Measurements from ENCODE around the gene HEBP1.
A peak's percentile ranks its signal among the peaks of the same experiment; 100 is the strongest.

Gene HEBP1

DNA sequence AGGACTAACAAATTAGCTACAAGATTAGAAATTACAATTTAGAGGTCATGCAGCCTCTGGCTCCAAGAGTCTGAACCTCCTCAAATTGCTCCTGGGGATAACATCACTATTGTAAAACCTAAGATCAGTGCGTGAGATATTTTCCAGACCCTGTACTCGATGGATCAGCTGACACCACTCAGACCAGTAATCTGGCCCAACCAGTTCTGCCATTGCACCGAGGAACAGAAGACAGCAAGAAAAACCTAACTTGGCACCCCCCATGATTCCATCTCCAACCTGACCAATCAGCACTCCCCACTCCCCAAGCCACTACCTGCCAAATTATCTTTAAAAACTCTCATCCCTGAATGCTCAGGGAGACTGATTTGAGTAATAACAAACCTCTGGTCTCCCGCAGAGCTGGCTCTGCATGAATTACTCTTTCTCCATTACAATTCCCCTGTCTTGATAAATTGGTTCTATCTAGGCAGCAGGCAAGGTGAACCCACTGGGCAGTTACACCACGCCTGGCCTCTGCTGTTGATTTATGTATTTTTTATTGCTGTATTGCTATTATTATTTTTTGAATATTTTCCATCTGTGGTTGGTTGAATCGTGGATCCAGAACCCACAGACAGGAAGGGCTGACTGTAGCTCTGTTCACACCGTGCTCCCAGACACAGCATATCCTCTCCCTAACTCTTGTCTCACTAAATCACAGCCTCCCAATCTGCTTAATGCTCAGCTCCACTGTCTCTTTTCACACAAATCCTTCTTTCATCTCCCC, 9.2 kb downstream of the HEBP1 start:
- DNase-seq (ENCODE audit: low read depth) = no peak

DNA sequence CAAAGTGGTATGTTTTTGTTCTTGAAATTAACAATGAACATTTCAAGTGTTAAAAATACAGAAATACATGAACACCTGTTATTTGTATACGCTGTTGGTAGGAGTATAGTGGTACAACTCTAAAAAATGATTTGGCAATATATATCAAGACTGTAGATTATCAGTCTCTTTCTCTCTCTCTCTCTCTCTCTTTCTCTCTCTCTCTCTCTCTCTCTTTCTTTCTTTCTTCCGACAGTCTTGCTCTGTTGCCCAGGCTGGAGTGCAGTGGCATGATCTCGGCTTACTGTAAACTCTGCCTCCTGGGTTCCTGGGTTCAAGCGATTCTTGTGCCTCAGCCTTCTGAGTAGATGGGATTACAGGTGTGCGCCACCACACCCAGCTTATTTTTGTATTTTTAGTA, 12.6 kb downstream of the HEBP1 start:
- DNase-seq (ENCODE audit: low read depth) = no peak

DNA sequence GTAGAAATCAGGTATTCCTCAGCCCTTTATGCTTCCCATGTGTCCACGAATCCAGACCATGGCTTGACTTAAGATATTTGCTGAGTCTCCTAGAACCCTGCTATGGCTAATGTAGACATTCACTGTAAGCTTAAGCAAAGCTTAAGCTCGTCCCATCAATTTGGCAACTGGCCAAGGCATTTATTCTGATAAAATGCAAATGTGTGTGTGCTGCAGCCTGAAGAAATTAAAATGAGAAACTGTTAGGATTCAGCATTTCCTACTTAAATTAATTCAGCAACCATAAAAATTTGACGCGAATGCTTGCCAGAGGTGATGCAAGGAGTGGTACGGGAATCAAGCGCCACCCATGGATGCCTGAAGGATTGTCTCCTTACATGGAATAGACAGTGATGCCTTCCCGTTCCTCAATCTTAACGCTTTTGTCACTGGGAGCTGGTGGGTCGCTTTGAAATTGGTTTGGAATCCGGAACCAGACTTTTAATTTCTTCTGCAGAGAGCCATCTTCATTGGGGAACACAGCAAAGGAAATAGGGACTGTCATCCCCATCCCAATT, 13.2 kb downstream of the HEBP1 start:
- DNase-seq (ENCODE audit: low read depth) = no peak

DNA sequence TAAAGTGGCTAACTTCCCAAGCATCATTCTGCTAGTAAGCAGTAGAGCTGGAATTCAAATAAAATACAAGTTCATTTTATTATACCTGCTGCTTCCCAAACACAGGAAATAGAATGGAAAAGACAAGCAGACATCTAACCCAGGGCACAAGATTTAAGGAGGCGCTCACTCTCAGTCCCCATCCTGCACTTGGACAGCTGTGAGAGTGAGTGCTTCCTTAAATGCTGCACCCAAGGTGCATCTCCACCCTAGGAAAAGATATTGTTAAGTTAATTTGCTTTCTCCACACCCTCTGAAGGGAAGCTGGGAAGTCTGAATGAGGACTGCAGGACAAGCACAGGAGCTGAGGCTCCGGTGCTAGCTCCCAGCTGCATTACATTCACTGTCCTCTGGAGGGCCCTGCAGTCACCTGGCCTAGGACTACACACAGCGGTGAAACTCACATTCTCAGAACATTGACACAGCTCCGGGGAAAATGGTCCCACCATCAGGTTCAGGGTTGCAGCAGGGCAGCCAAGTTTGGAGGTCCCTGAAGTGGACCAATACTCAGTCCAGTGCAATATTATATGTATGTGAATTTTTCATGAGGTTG, 14.2 kb downstream of the HEBP1 start:
- DNase-seq (ENCODE audit: low read depth) = peak; percentile 63

DNA sequence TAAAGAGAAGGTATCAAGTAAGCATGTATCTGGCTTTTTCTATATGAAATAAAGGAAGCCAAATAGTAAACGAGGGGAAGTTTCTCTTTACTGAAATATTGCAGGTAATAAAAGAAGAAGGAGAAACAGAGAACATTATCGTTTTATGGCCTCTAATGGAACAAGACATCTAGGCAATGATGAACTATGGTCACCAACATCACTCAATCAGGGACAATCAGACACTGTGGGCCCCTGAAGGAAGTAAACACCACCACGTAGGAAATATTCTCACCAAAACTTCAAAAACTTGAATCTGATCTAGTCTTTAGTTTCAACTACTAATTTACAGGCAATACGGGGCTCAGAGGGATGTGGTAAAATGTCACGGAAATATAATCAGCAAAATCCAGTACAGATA, 15.9 kb downstream of the HEBP1 start:
- DNase-seq (ENCODE audit: low read depth) = no peak

DNA sequence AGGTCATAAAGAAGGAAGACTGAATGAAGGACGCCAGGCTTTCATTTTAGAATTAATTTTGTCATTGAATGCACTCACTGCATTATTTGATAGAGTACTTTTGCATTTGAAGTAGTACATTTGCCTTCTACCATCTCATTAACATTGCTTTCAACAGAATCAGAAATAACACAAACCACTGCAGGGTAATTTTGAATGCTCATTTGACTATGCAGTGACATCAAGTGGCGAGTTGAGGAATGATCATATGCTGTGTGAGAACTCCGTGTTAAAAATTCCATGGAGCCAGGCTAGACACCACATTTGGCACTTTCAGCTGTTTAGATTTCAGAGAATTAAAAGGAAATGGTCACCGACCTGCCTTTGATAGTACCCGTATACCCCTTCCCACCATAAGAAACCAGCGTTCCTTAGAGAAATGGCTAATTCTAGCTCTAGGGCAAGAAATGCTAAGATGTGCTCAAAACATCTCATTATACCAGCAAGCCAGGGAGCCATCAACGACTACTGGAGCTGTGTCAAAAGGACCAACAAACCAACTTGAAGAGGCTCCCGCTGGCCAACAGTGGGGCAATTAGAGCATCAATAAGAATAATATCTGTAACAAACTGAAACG, 16.5 kb downstream of the HEBP1 start:
- peak; percentile 72 for DNase-seq (ENCODE audit: low read depth)

DNA sequence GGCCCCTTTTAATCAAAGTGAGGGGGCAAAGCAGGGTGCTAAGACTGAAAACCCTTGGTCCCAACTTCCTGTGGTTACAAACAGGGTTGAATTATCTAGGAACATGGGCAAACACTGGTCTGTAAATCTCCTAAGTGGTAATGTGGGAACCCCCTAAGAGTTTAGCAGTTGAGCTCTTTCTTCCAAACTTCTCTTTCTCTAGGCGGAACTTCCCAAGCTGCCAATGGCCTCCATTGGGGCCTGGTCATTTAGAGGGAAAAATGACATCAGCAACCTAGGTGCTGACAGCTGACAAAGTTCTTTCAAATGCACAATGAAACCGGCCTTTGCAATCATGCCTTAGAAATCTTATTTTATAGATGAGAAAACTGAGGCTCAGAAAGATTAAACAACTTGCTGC, 17.7 kb downstream of the HEBP1 start:
- no peak for DNase-seq (ENCODE audit: low read depth)

DNA sequence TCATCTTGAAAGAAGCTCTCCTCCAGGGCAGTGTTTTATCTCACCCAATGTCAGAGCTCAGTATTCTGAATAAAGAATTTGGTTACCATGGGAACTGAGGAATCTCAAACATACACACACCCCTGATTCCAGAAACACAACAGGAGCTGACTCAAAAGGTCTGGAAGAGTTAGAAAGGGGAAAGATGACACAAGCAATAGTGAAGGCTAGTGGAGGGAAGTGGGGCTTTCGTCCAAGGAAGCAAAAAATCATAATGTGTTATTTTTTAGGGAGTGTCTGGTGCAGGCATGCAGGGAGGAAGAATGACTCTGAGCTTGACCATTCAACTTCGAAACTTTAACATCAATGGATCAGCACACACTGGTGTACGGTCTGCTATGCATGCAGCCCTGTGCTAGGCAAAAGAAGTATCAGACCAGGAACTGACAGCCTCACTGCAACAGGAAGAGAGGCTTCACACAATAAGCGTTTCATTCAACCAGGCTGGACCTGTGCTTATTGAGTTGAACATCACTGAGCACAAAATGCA, 20.3 kb downstream of the HEBP1 start:
- DNase-seq (ENCODE audit: low read depth) = peak; percentile 96

DNA sequence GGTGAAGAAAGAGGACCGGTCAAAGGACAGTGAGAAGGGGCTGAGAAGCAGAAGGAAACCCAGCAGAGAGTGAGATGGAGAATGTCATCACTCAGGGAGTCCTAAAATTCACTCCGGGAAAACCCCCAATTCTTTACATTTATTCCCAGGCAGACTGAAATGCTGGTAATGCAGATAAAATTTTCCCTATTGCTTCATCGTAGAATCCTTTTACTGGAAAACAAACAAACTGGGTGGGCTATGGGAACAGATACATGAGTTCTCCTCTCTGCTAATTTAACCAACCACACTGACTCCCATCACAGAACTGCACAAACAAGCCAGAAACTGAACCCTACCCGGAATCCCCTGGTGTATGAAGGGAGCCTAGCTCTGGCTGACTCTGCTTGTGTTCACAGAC, 20.9 kb downstream of the HEBP1 start:
- peak; percentile 15 for DNase-seq (ENCODE audit: low read depth)

DNA sequence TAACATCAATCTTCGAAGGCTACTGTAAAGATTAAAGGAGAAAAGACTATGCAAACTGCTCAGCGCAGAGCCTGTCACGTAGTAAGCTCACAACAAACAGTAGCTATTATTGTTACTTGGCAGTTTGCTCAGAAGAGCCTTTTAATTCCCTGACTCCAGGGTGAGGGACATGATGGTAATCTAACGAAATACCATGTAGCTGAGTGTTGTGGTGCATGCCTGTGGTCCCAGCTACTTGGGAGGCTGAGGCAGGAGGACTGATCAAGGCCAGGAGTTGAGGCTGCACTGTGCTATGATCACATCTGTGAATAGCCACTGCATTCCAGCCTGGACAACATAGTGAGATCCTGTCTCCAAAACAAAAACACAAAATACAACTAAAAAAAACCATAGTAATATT, 22.8 kb downstream of the HEBP1 start:
- peak; percentile 32 for DNase-seq (ENCODE audit: low read depth)

DNA sequence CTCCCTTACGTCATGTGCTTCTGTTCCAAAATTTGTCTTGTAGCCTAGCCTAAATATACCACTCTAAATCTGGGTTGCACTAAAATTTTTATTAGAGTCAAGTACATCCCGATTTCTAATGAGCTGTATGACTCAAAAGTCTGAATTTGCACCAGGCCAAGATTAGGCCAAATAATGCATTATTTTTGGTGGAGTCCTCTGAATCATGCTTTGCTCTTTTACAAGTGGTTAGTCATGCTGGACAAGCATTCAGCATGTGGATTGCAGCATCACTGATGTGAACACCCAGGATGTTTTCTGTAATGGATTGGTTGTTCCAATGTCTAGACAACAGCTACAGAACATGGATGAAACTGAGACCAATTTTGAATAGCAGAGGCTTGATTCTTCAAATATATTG, 23.7 kb downstream of the HEBP1 start:
- DNase-seq (ENCODE audit: low read depth) = peak; percentile 96

DNA sequence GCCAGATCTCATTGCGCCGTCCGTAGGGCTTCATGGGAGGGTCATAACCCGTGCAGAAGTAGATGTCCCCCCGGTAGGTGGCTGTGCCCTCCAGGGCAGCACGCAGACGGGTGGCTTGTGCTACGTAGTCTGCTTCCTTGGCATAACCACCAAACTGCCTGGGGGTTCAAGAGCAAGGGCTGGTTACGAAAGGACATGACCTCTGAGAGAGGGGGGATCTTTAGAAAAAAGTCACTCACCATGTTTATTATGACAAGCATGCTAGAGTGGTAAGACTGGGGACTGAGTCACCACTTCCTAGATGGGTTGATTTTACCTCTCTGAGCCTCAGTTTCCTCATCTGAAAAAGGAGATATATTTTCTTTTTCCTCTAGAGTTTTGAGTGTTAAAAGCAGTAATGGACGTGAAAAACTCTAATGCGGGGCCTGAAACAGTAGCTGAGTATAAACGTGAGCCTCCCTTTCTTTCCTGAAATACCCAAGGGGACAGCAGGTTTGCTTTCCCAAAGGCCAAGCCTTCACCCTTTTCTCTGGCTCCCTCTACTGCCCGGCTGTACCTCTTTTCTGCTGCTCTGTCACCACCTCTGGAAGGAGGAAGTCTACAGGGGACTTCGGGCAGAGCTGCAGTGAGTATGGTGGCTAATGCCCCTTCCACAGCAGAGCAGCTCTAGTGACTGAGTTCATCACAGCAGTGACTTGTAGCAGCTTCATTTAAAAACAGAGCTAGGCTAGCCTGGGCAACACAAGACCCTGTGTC, 24.6 kb downstream of the HEBP1 start:
- peak; percentile 72 for DNase-seq (ENCODE audit: low read depth)

DNA sequence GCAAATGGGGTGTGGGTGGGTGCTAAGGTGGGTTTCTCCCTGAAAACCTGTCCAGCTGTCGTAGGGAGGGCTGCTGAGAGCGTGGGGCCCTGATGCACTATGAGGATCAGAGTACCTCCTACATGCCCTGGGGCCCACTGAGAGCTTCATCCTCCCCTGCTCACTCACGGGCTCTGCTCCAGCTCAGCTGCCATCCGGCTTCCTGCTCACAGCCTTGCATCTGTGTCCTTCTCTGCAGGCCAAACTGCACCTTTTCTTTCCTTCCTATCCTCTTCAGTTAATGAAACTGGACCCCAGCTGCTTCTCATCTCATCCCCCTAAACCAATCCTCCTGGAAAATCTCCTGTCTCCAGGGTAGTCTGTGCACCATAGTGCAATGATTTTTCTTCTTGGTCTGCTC, 25.9 kb downstream of the HEBP1 start:
- DNase-seq (ENCODE audit: low read depth) = no peak

DNA sequence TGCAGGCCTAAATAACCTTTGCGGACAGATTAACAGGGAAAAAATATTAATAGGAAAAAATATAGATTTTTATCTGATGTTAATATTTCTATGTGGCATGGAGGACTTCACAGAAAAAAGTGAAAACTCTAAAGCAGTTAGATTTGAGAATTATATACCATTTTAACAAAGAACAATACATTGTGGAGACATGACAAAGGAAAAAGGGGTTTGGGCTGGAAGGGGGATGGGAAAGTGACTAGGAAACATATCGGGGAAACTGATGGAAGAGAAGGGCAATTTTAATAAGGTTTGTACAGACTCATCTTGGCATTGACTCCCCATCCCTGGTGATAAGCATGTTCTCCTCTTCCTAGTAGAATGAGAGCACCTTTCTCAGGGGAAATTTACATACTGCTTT, 27.0 kb downstream of the HEBP1 start:
- no peak for DNase-seq (ENCODE audit: low read depth)

DNA sequence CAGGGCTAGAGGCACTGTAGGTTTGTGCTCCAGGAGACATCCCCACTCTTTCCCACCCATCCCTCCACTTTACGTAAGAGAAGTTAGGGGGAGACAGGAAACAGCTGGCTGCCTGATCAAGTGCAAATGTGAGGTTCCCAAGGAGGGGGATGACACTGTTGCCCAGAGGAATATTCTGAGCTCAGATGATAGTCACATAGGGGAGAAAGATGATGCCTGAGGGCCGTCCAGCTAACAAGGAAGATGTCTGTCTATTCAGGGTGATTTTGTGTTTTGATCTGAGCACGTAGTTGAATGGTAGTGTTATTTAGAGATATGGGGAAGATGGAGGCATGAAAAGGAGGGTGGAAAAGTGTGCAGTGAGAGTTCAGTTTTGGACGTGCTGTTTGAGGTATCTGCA, 34.2 kb downstream of the HEBP1 start:
- no peak for DNase-seq (ENCODE audit: low read depth)

DNA sequence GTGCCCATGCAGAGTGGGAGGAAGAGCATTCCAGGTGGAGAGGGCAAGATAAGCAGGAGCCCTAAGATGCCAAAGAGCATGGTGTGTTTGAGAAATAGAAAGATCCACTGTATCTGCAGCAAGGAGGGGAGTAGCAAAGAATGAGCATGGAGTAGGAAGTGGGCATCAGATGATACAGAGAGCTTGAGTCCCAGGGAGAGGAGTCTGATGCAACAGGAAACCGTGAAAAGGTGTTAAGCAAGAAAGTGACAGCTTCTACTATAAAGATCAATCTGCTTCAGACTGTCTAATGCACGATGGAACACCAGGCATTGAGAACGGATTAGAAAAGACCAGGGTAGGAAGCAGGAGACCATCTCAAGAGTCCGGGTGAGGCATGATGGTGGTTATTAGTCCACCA, 35.8 kb downstream of the HEBP1 start:
- no peak for DNase-seq (ENCODE audit: low read depth)

DNA sequence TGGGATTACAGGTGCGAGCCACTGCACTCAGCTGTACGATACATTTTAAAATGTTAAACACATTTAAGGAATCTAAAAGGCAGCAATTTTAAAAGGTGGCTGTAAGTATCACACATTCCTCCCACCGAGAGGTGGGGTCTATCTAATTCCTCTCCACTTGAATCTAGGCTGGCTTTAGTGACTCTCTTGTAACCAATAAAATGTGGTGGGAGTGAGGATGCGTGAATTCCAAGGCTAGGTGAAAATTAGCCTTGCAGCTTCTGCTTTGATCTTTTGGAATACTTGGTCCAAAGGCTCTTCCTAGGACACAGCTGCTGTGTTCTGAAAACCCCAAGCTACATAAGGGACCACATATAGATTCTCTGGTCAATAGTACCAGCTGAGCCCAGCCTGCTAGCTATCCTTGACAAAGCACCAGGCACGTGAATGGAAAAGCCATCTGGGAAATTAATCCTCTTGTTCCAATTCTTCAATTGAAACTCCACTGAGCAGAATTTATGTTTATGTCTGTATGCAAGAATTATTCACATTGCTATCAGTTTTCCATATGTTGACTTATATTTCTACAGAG, 39.3 kb downstream of the HEBP1 start:
- no peak for DNase-seq (ENCODE audit: low read depth)

DNA sequence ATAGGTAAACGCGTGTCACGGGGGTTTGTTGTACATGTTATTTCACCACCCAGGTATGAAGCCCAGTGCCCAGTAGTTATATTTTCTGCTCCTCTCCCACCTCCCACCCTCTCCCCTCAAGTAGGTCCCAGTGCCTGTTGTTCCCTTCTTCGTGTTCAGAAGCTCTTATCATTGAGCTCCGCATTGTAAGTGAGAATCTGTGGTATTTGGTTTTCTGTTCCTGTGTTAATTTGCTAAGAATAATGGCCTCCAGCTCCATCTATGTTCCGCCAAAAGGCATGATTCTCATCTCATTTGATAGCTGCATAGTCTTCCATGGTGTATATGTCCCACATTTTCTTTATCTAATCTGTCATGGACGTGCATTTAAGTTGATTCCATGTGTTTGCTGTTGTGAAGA, 41.2 kb downstream of the HEBP1 start:
- DNase-seq (ENCODE audit: low read depth) = no peak

DNA sequence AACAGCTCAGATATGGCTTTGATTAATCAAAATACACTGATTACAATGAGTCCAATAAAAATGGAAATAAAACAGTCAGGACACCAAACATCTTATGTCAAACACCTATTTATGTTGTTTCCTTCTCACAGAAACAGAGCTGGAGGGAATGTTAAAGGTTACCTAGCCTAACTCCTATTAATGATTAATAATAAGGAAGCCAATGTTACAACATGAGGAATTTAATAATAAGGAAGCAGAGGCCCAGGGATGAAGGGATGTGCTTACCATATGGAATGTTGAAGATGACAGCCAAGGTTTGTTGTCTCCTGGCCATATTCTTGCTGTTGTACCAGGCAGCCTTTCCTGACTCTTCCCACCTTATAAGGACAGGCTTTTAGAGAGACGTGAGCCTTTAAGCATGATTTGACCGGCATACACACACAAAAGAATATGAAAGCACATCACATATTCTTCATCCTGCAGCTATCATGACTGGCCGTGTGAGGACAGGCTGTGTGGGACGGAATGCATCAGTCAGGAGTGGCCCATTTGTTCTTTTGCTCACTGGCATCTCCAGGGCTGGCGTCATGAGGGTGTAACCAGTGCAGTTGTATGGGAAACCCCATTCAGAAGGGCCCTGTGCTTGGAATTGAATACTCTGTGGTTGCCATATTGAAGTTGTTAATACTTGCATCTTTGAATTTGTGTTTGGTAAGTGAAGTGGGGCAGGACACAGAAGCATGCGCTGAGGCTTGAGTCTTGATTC, 45.0 kb downstream of the HEBP1 start:
- DNase-seq (ENCODE audit: low read depth) = no peak

DNA sequence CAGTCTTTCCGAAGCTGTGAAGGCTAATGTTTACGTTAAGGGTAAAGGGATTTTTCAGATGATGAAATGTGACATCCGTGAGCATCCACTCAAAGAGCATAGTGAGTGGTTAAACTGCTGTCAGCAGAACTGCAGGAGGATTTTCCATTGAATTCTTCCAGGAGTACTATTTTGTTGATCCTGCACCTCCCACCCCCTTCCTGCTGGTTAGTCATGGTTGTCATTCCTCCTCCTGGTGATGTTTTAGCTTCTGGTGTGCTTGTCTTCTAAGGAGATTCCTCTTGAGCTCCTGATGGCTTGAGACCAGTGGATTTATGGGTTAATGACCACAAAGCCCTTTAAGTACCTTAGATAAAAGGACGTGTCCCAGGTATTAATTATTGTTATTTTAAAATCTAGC, 45.7 kb downstream of the HEBP1 start:
- DNase-seq (ENCODE audit: low read depth) = no peak

DNA sequence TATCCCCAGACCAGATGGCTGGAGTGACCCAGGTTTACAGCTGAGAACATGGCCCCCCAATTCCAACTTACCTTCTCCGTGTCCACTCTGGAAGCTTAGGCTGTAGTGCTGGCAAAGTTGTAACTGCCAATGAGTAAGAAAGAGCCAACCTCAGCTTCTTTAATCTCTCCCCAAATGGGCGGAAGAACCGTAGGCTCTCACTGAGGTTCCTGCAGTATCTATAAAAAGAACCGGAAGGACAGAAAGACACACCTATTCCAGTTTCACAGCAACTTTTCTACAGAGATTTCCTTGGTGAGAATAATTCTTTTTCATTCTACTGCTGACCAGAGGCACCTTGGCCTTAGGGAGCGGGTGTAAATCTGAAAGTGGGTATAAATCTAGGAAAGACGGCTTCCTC, 48.0 kb downstream of the HEBP1 start, which contains the start of gene GPRC5D:
GPRC5D (minus strand) TSS at position 135 of the 400 bp plus-strand sequence. CDS start 1,786 bp downstream, outside the sequence.
- DNase-seq (ENCODE audit: low read depth) = no peak
